H9 (cell line): ENCODE results near the gene ZNF415. TPM values are rescaled to one million over a fixed set of nuclear protein-coding genes. Genes with fewer than 3 reads are reported as not detected.

Experiments used
- DNase-seq: peaks from one replicate; pipeline ENCODE4 v3.0.0-alpha.2; 2017
- H2AFZ ChIP-seq: one replicate; pipeline ENCODE4 v1.6.1; 2013; ENCODE audit warnings: mild to moderate bottlenecking, low read length, control low read depth, moderate library complexity
- H2AK5ac ChIP-seq: 2 replicates; pipeline ENCODE4 v1.6.1; 2013; ENCODE audit warnings: low read length, control low read depth, mixed read lengths; ENCODE audit not compliant: insufficient read length
- H2BK120ac ChIP-seq: one replicate; pipeline ENCODE4 v1.6.1; 2013; ENCODE audit warnings: low read depth, mild to moderate bottlenecking, low read length, control low read depth, inconsistent platforms; ENCODE audit not compliant: poor library complexity, severe bottlenecking
- H2BK12ac ChIP-seq: 2 replicates; pipeline ENCODE4 v1.6.1; 2013; ENCODE audit warnings: low read length, control low read depth, mixed read lengths, low read depth; ENCODE audit not compliant: insufficient read length
- H2BK15ac ChIP-seq: 2 replicates; pipeline ENCODE4 v1.6.1; 2013; ENCODE audit warnings: low read depth, low read length, control low read depth
- H2BK20ac ChIP-seq: one replicate; pipeline ENCODE4 v1.6.1; 2013; ENCODE audit warnings: low read depth, mild to moderate bottlenecking, low read length, control low read depth, inconsistent platforms; ENCODE audit not compliant: poor library complexity, severe bottlenecking
- H2BK5ac ChIP-seq: 2 replicates; pipeline ENCODE4 v1.6.1; 2013; ENCODE audit warnings: low read length, control low read depth, mixed read lengths; ENCODE audit not compliant: insufficient read length
- H3K14ac ChIP-seq: 2 replicates; pipeline ENCODE4 v1.6.1; 2013; ENCODE audit warnings: low read length, control low read depth; ENCODE audit not compliant: insufficient read depth
- H3K18ac ChIP-seq: 2 replicates; pipeline ENCODE4 v1.6.1; 2013; ENCODE audit warnings: low read depth, mild to moderate bottlenecking, mixed read lengths, low read length, control low read depth; ENCODE audit not compliant: insufficient read length
- H3K23ac ChIP-seq: 2 replicates; pipeline ENCODE4 v1.6.1; 2013; ENCODE audit warnings: low read length, control low read depth, mixed read lengths, low read depth; ENCODE audit not compliant: insufficient read length
- H3K23me2 ChIP-seq: 2 replicates; pipeline ENCODE4 v1.6.1; 2013; ENCODE audit warnings: low read depth, mild to moderate bottlenecking, mixed read lengths, low read length, control low read depth; ENCODE audit not compliant: insufficient read length, poor library complexity, severe bottlenecking
- H3K27ac ChIP-seq: 2 replicates; pipeline ENCODE4 v1.5.1; 2013; ENCODE audit warnings: low read length, control low read depth, mixed read lengths, low read depth; ENCODE audit not compliant: insufficient read length
- H3K27me3 ChIP-seq: 2 replicates; pipeline ENCODE4 v1.6.1; 2013; ENCODE audit warnings: low read length, control low read depth, inconsistent platforms; ENCODE audit not compliant: insufficient read depth
- H3K4ac ChIP-seq: 2 replicates; pipeline ENCODE4 v1.6.1; 2013; ENCODE audit warnings: low read depth, mild to moderate bottlenecking, control low read depth, inconsistent platforms, low read length, moderate library complexity
- H3K4me1 ChIP-seq: 2 replicates; pipeline ENCODE4 v1.6.1; 2013; ENCODE audit warnings: low read length, control low read depth, inconsistent platforms; ENCODE audit not compliant: insufficient read depth
- H3K4me2 ChIP-seq: 2 replicates; pipeline ENCODE4 v1.6.1; 2013; ENCODE audit warnings: low read length, control low read depth, mixed read lengths; ENCODE audit not compliant: insufficient read length, insufficient read depth
- H3K56ac ChIP-seq: 2 replicates; pipeline ENCODE4 v1.6.1; 2013; ENCODE audit warnings: low read depth, mild to moderate bottlenecking, mixed read lengths, low read length, control low read depth; ENCODE audit not compliant: insufficient read length
- H3K79me1 ChIP-seq: 2 replicates; pipeline ENCODE4 v1.6.1; 2013; ENCODE audit warnings: low read depth, mild to moderate bottlenecking, moderate library complexity, low read length, control low read depth, inconsistent platforms; ENCODE audit not compliant: insufficient read depth, poor library complexity, severe bottlenecking
- H3K79me2 ChIP-seq: 2 replicates; pipeline ENCODE4 v1.6.1; 2013; ENCODE audit warnings: low read length, control low read depth, inconsistent platforms; ENCODE audit not compliant: insufficient read depth
- H3K9ac ChIP-seq: 2 replicates; pipeline ENCODE4 v1.6.1; 2013; ENCODE audit warnings: low read length, control low read depth, mixed read lengths; ENCODE audit not compliant: insufficient read length; ENCODE audit errors: extremely low read depth
- H3K9me3 ChIP-seq: one replicate; pipeline ENCODE4 v1.6.1; 2013; ENCODE audit warnings: low read depth, low read length, inconsistent platforms; ENCODE audit not compliant: control insufficient read depth
- H3T11ph ChIP-seq: one replicate; pipeline ENCODE4 v1.6.1; 2013; ENCODE audit warnings: mild to moderate bottlenecking, low read length, control low read depth, inconsistent platforms
- H4K20me1 ChIP-seq: one replicate; pipeline ENCODE4 v1.6.1; 2013; ENCODE audit not compliant: control insufficient read depth, insufficient read length, insufficient read depth
- H4K5ac ChIP-seq: 2 replicates; pipeline ENCODE4 v1.6.1; 2013; ENCODE audit warnings: low read depth, mild to moderate bottlenecking, mixed read lengths, low read length, control low read depth; ENCODE audit not compliant: insufficient read length
- H4K8ac ChIP-seq: replicated peaks from 2 replicates; pipeline ENCODE4 v1.6.1; 2013; ENCODE audit warnings: low read length, control low read depth, mixed read lengths, low read depth; ENCODE audit not compliant: insufficient read length
- H4K91ac ChIP-seq: 2 replicates; pipeline ENCODE4 v1.6.1; 2013; ENCODE audit warnings: low read depth, mild to moderate bottlenecking, moderate library complexity, mixed read lengths, low read length, control low read depth; ENCODE audit not compliant: insufficient read length
- H3K27ac Mint-ChIP-seq, 3 experiments: 2 replicates in 2 of 3; 3 replicates in 1 of 3; pipeline ENCODE4 v1.8.0; 2020 to 2021; ENCODE audit warnings: mixed read lengths in 3 of 3, mild to moderate bottlenecking in 1 of 3, moderate library complexity in 1 of 3
- H3K27me3 Mint-ChIP-seq: 2 replicates; pipeline ENCODE4 v1.8.0; 2021; ENCODE audit warnings: low read depth, mild to moderate bottlenecking, moderate library complexity, mixed read lengths
- H3K36me3 Mint-ChIP-seq, 3 experiments: 2 replicates in 2 of 3; 3 replicates in 1 of 3; pipeline ENCODE4 v1.8.0; 2020 to 2021; ENCODE audit warnings: low read depth in 3 of 3, mixed read lengths in 3 of 3; ENCODE audit not compliant: insufficient read depth in 1 of 3
- H3K4me1 Mint-ChIP-seq, 2 experiments: 2 replicates each; pipeline ENCODE4 v1.8.0; 2020; ENCODE audit warnings: mixed read lengths in 2 of 2
- H3K4me3 Mint-ChIP-seq, 2 experiments: 2 replicates in 1 of 2; 3 replicates in 1 of 2; pipeline ENCODE4 v1.8.0; 2020 to 2021; ENCODE audit warnings: mild to moderate bottlenecking in 2 of 2, mixed read lengths in 2 of 2, moderate library complexity in 1 of 2
- H3K9me3 Mint-ChIP-seq, 2 experiments: 2 replicates in 1 of 2; 3 replicates in 1 of 2; pipeline ENCODE4 v1.8.0; 2020; ENCODE audit warnings: mild to moderate bottlenecking in 2 of 2, mixed read lengths in 2 of 2, moderate library complexity in 1 of 2
- CTCF ChIP-seq: fragments of 200-600 bp; sonication (generic); conservative IDR thresholded peaks from 3 replicates; pipeline ENCODE4 v1.8.0; 2021; ENCODE audit warnings: antibody characterized with exemption, mild to moderate bottlenecking
- WGBS: extraction: QIAGEN DNeasy Blood & Tissue Kit; methylation state at CpG from one replicate; pipeline ENCODE4 v1.1.7; 2013; ENCODE audit warnings: missing lambda C conversion rate, low lambda C conversion rate, mixed read lengths; ENCODE audit not compliant: insufficient read length; ENCODE audit errors: extremely low coverage; 5-methylcytosine and 5-hydroxymethylcytosine counted together
- total RNA-seq: library from RNA; stranded (reverse); gene quantifications from 2 replicates; pipeline ENCODE4 v1.2.1, GENCODE V29; 2021

Gene ZNF415
- total RNA-seq, 1 experiment from 2014 or later = 12.3 TPM

DNA sequence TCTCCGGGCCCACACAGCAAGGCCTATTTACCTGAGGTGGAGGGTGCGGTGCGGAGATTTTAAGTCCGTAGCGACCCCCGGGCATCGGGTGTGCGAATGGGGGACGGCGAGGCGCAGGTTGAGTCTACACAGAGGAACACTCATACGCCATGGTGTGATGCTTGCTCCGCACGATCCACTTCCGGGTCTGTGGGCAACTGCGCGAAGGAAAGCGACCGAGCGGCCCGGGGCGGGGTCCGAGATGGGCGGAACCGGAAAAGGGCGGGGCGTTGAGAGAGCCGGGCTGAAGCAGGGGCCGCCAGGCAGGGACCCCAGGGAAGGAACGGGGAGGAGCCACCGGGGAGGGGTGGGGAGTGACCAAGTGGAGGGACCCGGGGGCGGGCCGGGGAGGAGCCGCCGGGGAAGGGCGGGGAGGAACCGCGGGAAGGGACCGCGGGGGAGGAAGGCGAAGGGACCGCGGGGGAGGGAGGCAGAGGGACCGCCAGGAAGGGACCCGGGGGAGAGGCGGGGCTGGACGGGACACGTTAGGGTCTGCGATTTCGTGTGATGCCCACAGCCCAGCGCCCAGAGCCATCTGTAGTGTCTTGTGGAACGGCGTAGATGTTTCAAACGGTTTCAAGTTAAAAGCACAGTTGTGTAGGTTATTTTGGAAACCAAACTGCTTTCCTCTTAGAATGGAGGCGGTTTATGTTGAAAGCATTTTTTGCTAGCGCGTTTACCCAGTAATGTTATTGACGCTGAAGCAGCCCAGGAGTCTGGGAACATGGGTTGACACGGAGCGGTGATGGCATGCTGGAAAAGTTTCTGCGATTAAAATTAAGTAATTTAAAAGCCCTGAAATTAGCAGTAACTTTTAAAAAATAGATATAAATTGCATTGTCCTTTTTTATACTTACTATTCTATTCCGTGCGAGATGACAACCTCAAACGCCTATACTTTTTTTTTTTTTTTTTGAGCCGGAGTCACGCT lies 29.2 kb downstream of the ZNF415 start, which contains the start of gene ZNF160:
ZNF160 (minus strand) TSS at position 189 of the 970 bp plus-strand sequence. CDS start 17,146 bp downstream, outside the sequence.
- DNase-seq = peak; percentile 98
- H3K79me2 ChIP-seq = peaks cover 5% of the 10 kb centered on the region; the same call in 1 of the 2 replicates
- no CpG with 5 or more reads among the region's 67 CpGs for WGBS
- H2BK15ac ChIP-seq = no peak within 1 kb of the TSS
- no peak within 1 kb of the TSS for H4K8ac ChIP-seq
- peaks cover 11% of the 10 kb centered on the region for H3K23me2 ChIP-seq
- H4K20me1 ChIP-seq = no peaks in the 10 kb centered on the region
- no peak within 1 kb of the TSS for H4K91ac ChIP-seq
- Mint-ChIP-seq H3K36me3 (peaks cover 4 to 18% (median 17%) of the 10 kb centered on the region in 3 experiments), H3K4me1 (peaks cover 10 to 13% of the 10 kb centered on the region in 2 experiments), H3K27ac (peak within 1 kb of the TSS in 2 of 3 experiments; percentile 95 to 97; a peak in 6 of 7 replicates), H3K9me3 (no peaks in the 10 kb centered on the region), H3K27me3 (peaks cover 10% of the 10 kb centered on the region), H3K4me3 (peak within 1 kb of the TSS; percentile 84 to 87)
- H3K79me1 ChIP-seq = peaks cover 3% of the 10 kb centered on the region
- H3K4me1 ChIP-seq = no peaks in the 10 kb centered on the region
- no peaks in the 10 kb centered on the region for H3K27me3 ChIP-seq
- H4K5ac ChIP-seq = no peak within 1 kb of the TSS
- H2AK5ac ChIP-seq = no peak within 1 kb of the TSS
- H3K4ac ChIP-seq = no peak within 1 kb of the TSS
- H2BK120ac ChIP-seq = no peak within 1 kb of the TSS
- no peak within 1 kb of the TSS for H2BK12ac ChIP-seq
- peak within 1 kb of the TSS; percentile 32 for H2BK20ac ChIP-seq
- H3K9me3 ChIP-seq = no peaks in the 10 kb centered on the region
- no peak within 1 kb of the TSS for H3K23ac ChIP-seq
- no peak within 1 kb of the TSS for H3K27ac ChIP-seq
- H3K4me2 ChIP-seq = peak within 1 kb of the TSS; percentile 90
- H3K9ac ChIP-seq = peak within 1 kb of the TSS; percentile 79
- peak within 1 kb of the TSS; percentile 29 for H2AFZ ChIP-seq
- H2BK5ac ChIP-seq = no peak within 1 kb of the TSS
- TF ChIP-seq CTCF = no peak
- no peak within 1 kb of the TSS for H3T11ph ChIP-seq
- peak within 1 kb of the TSS; percentile 88 for H3K18ac ChIP-seq
- peak within 1 kb of the TSS; percentile 96 for H3K14ac ChIP-seq
- H3K56ac ChIP-seq = no peak within 1 kb of the TSS
